Stimulated activated CD8-positive, alpha-beta memory T cell treated with anti-CD3 and anti-CD28 coated beads, Interleukin-4, amount 100 ng/mL, for 4 hours (primary cell): ENCODE data around the gene CCN5.
"Not testable (repeated sequence)": the region's sequence is repeated elsewhere in the genome, so short reads cannot be mapped to it uniquely, and the experiment has no call there.

ENCODE experiments used
- DNase-seq, 2 donors: peaks; one replicate each; pipeline ENCODE4 v3.0.0-alpha.2; 2020; ENCODE audit warnings: low read depth in 2 of 2, low spot score in 1 of 2

Gene CCN5

GRCh38 chr20:44714701-44715498 lies at the start of gene CCN5:
TSS of gene CCN5 (plus strand) at chr20:44715369. CDS start at chr20:44715391, 22 bp downstream.
- no peak for DNase-seq

DNA sequence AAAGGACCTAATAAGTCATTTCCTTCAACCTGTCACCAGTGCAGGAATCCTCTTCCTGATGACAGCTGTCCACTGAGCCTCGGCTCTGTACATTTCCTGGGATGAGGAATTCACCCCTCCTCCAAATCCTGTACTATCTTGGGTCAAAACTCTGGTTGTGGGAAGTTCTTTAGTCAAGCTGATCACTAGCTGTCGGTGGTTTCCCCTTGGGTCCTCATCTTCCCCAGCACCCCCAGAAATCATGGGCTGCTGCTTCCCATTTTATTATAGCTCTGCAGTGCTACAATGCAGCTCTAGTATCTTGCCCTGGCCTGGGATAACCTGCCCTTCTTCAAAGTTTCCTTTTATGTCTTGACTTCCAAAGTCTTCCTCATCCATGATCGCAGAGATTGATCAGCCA lies 49.1 kb upstream of the CCN5 start:
- DNase-seq: no peak

DNA sequence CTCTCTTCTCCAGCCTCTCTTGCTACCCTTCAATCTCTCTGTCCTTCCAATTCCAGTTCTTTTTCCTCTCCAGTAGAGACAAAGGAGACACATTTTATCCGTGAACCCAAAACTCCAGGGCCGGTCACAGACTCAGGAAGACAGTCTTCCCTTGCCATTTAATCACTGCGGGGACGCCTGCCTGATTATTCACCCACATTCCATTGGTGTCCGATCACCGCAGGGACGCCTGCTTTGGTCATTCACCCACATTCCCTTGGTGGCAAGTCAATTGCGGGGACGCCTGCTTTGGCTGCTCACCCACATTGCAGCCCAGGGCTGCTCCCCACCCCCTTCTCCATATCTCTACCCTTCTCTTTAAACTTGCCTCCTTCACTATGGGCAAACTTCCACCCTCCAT lies 44.3 kb upstream of the CCN5 start:
- DNase-seq: not testable (repeated sequence)

GRCh38 chr20:44671541-44671940 lies 43.6 kb upstream of the CCN5 start:
- peak; percentile 38 to 53 for DNase-seq

- not testable (repeated sequence) for DNase-seq
These were observed 42.8 kb upstream of the CCN5 start for GRCh38 chr20:44672318-44672902.

DNA sequence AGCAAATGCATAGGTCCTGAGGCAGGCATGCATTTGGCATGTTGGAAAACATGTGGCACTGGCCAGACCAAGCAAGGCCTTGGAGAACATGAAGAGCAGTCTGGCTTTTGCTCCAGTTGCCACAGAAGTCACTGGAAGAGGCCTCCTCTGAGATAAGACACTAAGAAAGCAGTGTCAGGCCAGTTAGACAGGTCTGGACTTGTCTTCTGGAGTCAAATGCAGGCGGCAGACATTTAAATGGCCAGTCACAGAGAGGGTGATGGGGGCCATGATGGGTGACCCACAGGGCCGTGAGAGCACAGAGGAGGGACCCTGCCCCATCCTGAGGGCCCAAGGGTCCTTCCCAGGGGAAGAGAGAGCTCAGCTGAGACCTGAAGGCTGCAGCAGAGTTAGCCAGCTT lies 36.9 kb upstream of the CCN5 start:
- no peak for DNase-seq

- no peak for DNase-seq
These were observed 36.1 kb upstream of the CCN5 start for GRCh38 chr20:44678990-44679611.

GRCh38 chr20:44681796-44682566 lies 33.2 kb upstream of the CCN5 start:
- DNase-seq: no peak

GRCh38 chr20:44683263-44684046 lies 31.7 kb upstream of the CCN5 start:
- DNase-seq: peak; percentile 13 to 17

DNA sequence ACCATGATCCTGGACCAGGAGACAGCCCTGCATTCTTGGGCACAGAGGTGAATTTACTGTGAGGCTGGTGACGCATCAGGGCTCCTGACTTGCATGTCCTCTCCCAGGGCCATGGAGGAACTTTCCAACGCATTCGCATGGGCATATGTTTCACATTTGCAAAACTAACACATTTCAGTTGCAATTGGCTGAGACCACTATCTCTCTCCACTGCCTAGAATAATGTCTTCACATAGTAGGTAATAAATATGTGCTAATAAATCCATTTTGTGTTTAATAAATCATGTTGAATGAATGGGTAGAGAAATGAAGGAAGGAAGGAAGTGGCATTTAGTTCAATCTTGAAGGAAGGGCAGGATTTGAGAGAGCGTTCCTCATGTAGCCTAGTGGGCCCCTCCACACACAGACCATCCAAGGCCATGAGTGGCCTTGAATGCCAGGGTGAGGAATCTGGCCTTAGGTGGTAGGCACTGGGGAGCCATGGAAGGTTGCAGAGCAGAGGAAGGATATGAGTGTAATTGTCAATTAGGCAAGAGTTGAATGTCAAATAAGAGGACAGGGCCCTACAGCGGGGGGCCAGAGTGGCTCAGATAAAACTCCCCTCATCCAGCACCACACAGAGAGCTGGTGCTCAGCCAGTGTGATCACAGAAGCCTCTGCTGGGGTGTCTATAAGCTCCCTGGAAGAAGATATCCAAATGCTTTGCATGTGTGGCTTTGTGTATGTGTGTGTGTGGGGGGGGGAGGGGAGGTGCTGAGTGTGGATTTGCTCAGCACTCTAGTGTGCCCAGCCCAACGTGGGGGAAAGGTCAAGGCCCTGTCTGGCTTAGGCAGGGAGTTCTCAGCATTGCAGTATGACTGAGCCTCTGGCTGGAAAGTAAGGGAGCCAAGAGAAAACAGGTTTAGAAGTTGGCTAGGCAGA lies 30.9 kb upstream of the CCN5 start:
- DNase-seq: no peak

GRCh38 chr20:44686934-44687333 lies 28.2 kb upstream of the CCN5 start:
- DNase-seq: no peak

DNA sequence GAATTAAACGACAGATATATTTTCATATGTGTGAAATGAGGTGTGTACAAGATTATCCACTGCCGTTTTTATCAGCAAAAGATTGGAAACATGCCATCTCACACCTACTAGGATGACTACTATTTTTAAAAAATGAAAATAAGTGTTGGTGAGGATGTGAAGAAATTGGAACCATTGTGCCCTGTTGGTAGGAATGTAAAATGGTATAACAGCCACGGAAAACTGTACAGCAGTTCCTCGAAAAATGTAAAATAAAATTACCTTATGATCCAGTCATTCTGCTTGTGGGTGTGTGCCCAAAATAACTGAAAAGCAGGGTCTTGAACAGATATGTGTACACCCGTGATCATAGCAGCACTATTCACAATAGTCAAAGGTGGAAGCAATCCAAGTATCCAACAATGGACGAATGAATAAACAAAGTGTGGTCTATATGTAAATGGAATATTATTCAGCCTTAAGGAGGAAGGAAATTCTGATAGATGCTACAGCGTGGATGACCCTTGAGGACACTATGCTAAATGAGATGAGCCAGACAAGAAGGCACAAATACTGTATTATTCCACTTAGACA lies 27.0 kb upstream of the CCN5 start:
- no peak for DNase-seq

DNA sequence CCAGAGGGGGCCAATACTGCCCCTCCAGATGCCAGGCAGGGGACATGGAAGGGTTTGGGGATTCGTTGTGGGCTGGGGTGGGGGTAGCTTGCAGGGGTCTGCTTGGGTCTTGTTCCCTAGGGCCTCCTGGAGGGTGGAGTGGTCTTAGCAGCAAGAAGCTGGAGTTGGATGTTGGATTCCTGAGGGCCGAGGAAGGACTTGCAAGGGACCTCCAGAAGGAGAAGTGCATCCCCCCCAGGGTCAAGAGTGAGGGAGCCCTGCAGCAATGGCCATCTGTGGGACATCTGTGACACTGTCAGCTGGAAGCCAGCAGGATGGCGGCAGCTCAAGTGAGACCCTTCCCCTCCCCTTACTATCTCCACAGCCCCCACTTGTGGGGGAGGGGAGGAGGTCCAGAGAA lies 25.4 kb upstream of the CCN5 start:
- DNase-seq: no peak

DNA sequence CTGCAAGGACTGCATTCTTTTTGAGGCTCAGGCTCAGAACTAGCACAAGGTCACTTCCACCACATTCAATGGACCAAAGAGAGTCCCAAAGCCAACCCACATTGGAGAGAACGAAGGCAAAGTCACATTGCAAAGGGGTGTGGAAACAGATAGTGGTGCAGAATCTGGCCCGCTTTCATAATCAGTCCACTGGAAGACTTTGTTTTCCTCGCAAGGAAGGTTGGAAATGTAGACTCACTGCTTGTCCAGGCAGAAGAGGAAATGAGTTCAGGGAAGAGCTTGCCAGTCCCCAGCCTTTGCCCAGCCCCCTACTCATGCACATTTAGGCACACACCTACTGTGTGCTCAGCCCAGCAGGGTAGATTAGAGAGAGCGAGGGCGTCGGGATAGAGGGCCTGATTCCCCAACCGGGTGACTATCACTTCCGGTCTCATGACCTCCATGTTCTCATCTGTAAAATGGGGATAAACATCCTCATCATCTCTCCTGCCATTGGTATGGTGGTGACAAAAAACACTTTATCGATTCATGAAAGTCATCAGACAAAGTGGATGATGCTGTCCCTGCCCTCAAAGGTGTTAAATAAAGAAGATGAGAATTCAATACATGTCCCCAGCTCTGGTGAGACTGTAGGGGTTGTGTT lies 24.3 kb upstream of the CCN5 start:
- DNase-seq: no peak

DNA sequence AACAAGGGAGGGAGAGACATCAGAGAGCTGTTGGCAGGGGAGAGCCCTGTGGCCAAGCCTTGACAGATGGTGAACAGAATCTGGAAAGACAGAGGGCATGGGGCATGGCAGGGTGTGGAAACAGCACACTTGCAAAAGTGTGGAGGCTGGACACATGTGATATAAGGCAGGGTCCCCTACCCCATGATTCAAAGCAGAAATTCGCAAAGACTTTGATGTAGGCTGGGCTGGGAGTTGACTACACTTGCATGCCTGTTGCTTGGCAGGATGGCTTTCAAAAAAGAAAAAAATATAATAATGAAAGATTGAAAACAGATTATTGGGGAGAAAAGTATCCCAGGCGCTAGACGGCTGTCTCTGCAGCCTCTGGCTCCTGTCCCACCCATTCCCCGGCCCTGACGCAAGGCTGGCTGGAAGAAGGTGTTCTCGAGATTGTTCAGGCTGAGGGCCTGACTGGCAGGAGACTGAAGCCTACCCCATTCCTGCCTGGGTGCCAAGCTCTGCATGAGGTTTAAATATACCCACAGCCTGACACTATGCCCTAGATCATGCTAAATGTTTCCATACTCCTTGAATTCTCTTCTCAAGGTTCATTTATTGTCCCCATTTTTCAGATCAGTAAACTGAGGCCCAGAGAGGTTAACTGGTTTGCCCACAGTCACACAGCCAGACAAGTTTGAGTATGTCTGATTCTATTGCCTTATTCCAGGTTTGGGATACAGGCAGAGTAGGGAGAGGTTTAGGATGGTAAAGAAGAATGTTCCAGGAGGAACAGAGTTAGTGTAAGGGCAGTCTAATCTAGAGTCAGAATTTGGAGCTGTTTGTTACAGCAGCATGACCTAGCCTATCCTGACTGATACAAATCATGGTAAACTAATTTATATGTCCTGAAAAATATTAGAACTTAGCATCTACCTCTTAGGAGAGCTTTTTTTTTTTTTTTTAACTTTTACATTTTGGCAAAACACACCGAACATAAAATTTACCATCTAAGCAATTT lies 23.4 kb upstream of the CCN5 start:
- no peak for DNase-seq

- no peak for DNase-seq
These were observed 22.2 kb upstream of the CCN5 start for GRCh38 chr20:44692932-44693480.

DNA sequence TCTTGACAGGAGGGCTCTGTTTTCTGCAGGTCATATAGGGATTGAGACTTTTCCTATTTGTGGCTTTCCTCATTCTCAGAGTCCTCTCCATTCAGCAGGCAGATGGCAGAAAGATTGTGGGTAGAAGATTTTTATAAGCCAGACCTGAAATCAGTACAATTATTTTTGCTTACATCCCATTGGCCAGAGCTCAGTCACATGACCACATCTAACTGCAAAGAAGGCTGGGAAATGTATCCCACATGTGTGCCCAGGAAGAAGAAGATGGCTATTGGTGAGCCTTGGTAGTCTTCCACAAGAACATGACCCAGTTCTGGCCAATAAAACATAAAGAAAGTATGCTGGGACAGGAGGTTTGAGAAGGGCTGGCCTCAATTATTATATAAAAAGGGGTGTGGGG lies 21.5 kb upstream of the CCN5 start:
- DNase-seq: no peak
